Lung (tissue), 13 donors: ENCODE measurements around the gene DYNLT1. TPM values are rescaled to one million over a fixed set of nuclear protein-coding genes. Genes with fewer than 3 reads are reported as not detected.

Experiments used
- ATAC-seq: fragments of 200-7000 bp; cut with Tn5 transposase; one replicate; pipeline ENCODE4 v1.9.1; 2020; ENCODE audit warnings: moderate number of reproducible peaks; ENCODE audit not compliant: insufficient read depth, low FRiP score
- DNase-seq, 3 donors: peaks; one replicate each; pipeline ENCODE4 v3.0.0-alpha.2; 2013 to 2017
- H3K27ac ChIP-seq, 2 donors: one replicate each; pipeline ENCODE4 v1.5.1; 2013; ENCODE audit warnings: mild to moderate bottlenecking in 2 of 2, moderate library complexity in 2 of 2, control low read depth in 1 of 2, inconsistent platforms in 1 of 2, low read depth in 1 of 2, low read length in 1 of 2
- H3K27me3 ChIP-seq, 3 donors: one replicate each; pipeline ENCODE4 v1.5.1; 2013; ENCODE audit warnings: low read length in 2 of 3; ENCODE audit not compliant: control insufficient read depth in 3 of 3, insufficient read depth in 3 of 3
- H3K36me3 ChIP-seq, 4 donors: one replicate each; pipeline ENCODE4 v1.5.1; 2013; ENCODE audit warnings: low read length in 4 of 4, mild to moderate bottlenecking in 1 of 4, moderate library complexity in 1 of 4; ENCODE audit not compliant: control insufficient read depth in 4 of 4, insufficient read depth in 4 of 4
- H3K4me1 ChIP-seq, 5 donors: one replicate each; pipeline ENCODE4 v1.5.1; 2013; ENCODE audit warnings: low read length in 5 of 5, mild to moderate bottlenecking in 2 of 5, moderate library complexity in 1 of 5; ENCODE audit not compliant: control insufficient read depth in 5 of 5, insufficient read depth in 5 of 5
- H3K4me3 ChIP-seq: one replicate; pipeline ENCODE4 v1.5.1; 2013; ENCODE audit warnings: mild to moderate bottlenecking, control low read depth, moderate library complexity
- H3K9ac ChIP-seq, 2 donors: one replicate each; pipeline ENCODE4 v1.5.1; 2013; ENCODE audit warnings: low read length in 2 of 2, control low read depth in 1 of 2; ENCODE audit not compliant: insufficient read depth in 1 of 2
- H3K9me3 ChIP-seq, 4 donors: one replicate each; pipeline ENCODE4 v1.5.1; 2013; ENCODE audit warnings: low read length in 3 of 4, mild to moderate bottlenecking in 1 of 4, moderate library complexity in 1 of 4; ENCODE audit not compliant: control insufficient read depth in 4 of 4, insufficient read depth in 3 of 4
- CTCF ChIP-seq: IDR thresholded peaks from 2 replicates; pipeline ENCODE4 v1.5.1; 2012; ENCODE audit warnings: mild to moderate bottlenecking; ENCODE audit errors: control extremely low read depth, extremely low read depth
- WGBS, 2 donors: extraction: QIAGEN DNeasy Blood & Tissue Kit; methylation state at CpG; one replicate each; pipeline ENCODE4 v1.1.7; 2013; 5-methylcytosine and 5-hydroxymethylcytosine counted together
- polyA plus RNA-seq, 2 donors: library from polyadenylated mRNA; stranded (reverse); fragments of 200-250 nt; gene quantifications; one replicate each; pipeline ENCODE4 v1.2.1, GENCODE V29; 2013
- small RNA-seq: library from RNA; depleted of rRNA; stranded (forward); fragments of <200 nt; gene quantifications from one replicate; pipeline ENCODE3, GENCODE V24; 2014; ENCODE audit warnings: low replicate concordance
- total RNA-seq, 2 donors: library from RNA; depleted of rRNA in 1 of 2; stranded (reverse); fragments of >200 nt in 1 of 2; gene quantifications; one replicate each; pipeline ENCODE4 v1.2.1, GENCODE V29; 2014 to 2021
- donor health status: control.
- donor health status: control.
- donor health status: Bipolar disorder and iron deficiency.
- donor health status: healthy.
- donor health status: DM: yes; HTN: yes; CAD: no.

DYNLT1 gene
- total and polyA plus RNA-seq, 4 donors = 83.4 to 268 (median 199) TPM

- H3K27me3 ChIP-seq = no peaks in the 10 kb centered on the region
- WGBS, 2 donors = 91 to 94% methylated on average over 8 of the region's 8 CpGs
- peaks cover 13 to 55% (median 26%) of the 10 kb centered on the region in 4 donors for H3K36me3 ChIP-seq
- H3K4me3 ChIP-seq = no peak overlapping the region
- no peak overlapping the region for H3K9ac ChIP-seq
- ATAC-seq (no peak), DNase-seq (no peak)
- H3K4me1 ChIP-seq = no peaks in the 10 kb centered on the region
- no peak for TF ChIP-seq CTCF
- no peaks in the 10 kb centered on the region for H3K9me3 ChIP-seq
- H3K27ac ChIP-seq = no peak overlapping the region
Measured at GRCh38 chr6:158589366-158589765, 55.2 kb downstream of the DYNLT1 start.

DNA sequence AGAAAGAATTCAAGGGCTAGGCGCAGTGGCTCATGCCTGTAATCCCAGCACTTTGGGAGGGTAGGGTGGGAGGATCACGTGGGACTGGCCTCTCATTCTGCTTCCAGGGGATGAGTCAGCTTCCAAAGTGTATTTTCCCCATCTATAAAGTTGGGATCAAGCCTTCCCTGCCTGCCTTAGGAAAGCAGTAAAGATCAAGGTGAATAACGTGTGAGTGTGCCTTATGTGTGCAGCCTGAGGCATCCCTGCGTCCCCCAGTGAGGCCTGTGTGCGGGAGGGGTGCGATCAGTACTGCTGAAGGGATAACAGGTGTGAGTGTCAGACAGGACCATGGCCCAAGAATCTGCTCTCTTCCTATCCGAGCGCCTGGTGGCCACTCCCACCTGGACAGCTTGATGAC, 57.9 kb downstream of the DYNLT1 start:
- WGBS, 2 donors = 94 to 98% methylated on average over 8 of the region's 8 CpGs
- Histone ChIP-seq H3K9ac (no peak overlapping the region), H3K27me3 (no peaks in the 10 kb centered on the region), H3K9me3 (no peaks in the 10 kb centered on the region), H3K4me1 (no peaks in the 10 kb centered on the region), H3K36me3 (peaks cover 17 to 43% (median 27%) of the 10 kb centered on the region in 4 donors), H3K27ac (no peak overlapping the region), H3K4me3 (no peak overlapping the region)
- ATAC-seq (no peak), DNase-seq (no peak)
- TF ChIP-seq CTCF = no peak

Small RNA genes within 50 kb of the gene (small RNA-seq; reads per million reads assigned to genes)
- not detected for gene MIR7161

Other genes with a start within 250 kb of the DYNLT1 start
- gene TMEM181, start 84.7 kb downstream of the DYNLT1 start, total RNA-seq = 10 to 100 TPM; 22.1 to 28.5 TPM
- gene TMEM181, start 84.7 kb downstream of the DYNLT1 start, polyA plus RNA-seq = 10 to 100 TPM; 14.5 to 18.8 TPM
- gene SYTL3, start 5.3 kb upstream of the DYNLT1 start, total RNA-seq = 10 to 100 TPM; 14.8 to 20.0 TPM
- gene SYTL3, start 5.3 kb upstream of the DYNLT1 start, polyA plus RNA-seq = 10 to 100 TPM in 1 of 2 donors, 1 to 10 TPM in 1; 6.5 to 16.4 TPM
- 100 to 1,000 TPM; 168 to 452 TPM for gene EZR, start 174.6 kb upstream of the DYNLT1 start, total RNA-seq
- gene EZR, start 174.6 kb upstream of the DYNLT1 start, polyA plus RNA-seq = 100 to 1,000 TPM; 173 to 222 TPM